Hematopoietic multipotent progenitor cell (in vitro differentiated cells): ENCODE measurements around the gene C7orf33. TPM values are rescaled to one million over a fixed set of nuclear protein-coding genes. Genes with fewer than 3 reads are reported as not detected.
"Not testable (repeated sequence)": the region's sequence is repeated elsewhere in the genome, so short reads cannot be mapped to it uniquely, and the experiment has no call there.

Experiments
- DNase-seq, 3 donors: peaks; one replicate each; pipeline ENCODE4 v3.0.0-alpha.2; 2011 to 2015; ENCODE audit warnings: low read depth in 2 of 3, low spot score in 2 of 3
- total RNA-seq: library from RNA; depleted of rRNA; stranded (reverse); fragments of >200 nt; gene quantifications from one replicate; pipeline ENCODE4 v1.2.3, GENCODE V29; 2012

C7orf33 gene, protein sequence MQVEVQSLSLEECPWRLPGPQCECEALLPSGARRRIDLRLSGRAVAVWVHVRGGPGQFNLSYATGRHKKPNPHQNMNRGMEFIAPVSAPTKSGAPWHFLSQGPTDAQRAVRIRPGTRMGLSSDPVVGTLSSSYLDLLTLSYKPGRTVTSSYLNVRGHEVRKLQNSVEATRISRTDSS
- not detected for total RNA-seq

DNA sequence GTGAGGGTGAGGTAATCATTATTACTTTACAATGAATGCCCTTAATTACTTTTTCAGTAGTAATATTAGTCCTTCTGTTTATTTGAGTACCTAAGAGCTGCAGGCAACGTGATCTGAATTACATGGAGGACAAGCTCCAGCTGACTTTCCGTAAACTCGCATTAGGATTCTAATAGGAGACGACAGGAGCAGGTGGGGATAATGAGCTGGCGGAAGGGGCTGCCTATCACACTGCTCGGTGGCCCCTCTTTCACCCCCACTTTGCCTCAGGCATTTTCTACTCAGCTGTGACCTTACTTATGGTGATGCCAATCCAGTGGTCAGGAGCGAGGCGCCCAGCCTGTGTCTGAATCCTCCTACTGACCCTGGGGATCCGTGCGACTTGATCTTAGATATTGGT, at the start of gene C7orf33:
Gene C7orf33 (plus strand): TSS at position 296 of the 400 bp plus-strand sequence. CDS start 160 bp downstream, outside the sequence.
- DNase-seq: no peak

DNA sequence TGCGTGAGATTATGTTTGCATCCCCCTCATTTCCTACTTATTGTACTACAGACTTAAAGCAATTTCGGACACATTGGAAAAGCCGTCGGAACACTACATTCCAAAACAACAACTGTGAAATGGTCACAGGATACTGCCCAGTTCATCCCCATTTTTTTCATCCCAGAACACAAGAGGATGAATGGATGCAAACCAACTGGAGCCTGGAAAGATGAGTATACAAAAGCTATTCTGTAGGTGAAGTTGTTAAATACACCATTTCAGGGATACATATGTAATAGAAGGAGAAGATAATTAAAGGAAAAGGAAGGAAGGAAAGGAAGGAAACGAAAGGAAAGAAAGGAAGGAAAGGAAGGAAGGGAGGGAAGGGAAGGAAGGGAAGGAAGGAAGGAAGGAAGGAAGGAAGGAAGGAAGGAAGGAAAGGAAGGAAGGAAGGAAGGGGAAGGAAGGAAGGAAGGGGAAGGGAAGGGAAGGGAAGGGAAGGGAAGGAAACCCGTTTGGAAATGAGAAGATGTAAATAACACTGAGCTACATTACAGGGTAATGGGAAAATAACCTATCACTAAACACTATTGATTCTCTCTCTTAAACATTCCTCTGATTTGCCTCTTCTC, 48.6 kb upstream of the C7orf33 start:
- DNase-seq: no peak

DNA sequence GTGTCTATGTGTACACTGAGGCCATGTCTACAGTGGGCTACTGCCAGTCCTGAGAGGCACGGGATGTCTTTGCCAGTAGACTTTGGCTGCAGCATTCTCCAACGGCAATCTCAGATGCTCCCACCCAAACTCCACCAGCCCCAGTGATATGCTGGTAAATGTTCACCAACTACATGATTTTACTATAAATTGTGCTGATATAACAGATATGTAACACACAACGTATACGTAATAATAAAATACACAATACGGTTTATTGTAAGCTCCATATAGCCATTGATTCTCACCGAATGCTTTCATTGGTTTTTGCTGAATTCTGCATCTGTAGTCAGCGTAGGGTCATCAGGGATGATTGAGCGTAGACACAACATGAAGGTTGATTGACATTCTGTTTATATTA, 47.3 kb upstream of the C7orf33 start:
- no peak for DNase-seq

DNA sequence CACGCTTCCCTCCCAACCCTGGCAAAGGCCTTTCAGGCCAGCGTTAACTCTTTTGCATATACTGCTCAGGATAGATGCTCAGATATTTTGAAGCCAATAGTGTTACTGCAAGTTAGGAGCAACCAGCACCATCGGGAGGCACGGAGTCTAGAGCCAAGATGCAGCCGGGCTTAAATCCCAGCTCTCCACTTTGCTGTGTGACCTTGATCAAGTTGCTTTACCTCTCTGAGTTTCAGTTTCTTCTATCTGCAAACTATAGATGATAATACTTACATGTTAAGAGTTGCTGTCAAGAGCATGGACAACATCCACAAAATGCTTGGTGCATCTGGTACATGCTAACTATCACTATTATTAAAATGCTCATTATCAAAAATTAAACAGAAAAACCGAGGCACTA, 45.4 kb upstream of the C7orf33 start:
- DNase-seq: no peak

DNA sequence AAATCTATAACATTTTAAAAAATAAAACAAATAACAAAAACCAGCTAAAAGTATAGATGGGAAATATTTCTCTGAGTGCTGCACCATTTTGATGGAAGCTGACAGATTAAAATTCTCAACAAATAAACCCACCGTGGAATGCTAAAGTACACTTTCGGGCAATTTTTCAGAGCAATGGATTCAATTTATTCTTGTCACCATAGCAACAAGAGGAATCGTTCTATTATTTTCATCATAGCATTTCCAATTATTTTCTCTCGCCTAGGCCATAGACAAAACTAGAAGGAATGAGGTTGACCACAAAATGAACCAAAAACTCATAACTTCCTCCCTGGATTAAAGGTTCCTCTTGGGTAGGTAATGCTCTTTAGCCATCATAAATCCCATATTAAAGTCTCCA, 44.6 kb upstream of the C7orf33 start:
- DNase-seq: no peak

DNA sequence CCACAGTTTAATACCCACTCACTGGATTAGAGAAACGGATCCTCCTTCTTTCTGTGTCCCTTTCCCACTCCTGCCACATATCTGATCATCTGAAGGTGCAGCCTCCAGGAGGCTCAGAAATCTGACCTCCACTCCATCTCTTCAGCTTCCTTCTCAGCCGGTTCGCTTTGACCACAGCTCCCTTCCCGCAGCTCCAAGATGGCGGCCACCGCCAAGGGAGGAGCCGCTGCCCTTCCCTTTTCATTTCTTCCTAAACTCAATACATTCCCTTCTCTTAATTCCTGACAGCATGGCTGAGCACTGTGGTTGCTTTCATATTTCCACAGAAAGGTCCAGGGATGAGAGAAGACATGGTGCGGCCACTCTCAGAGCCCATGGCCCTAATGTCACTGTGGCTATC, 43.7 kb upstream of the C7orf33 start:
- no peak for DNase-seq

DNA sequence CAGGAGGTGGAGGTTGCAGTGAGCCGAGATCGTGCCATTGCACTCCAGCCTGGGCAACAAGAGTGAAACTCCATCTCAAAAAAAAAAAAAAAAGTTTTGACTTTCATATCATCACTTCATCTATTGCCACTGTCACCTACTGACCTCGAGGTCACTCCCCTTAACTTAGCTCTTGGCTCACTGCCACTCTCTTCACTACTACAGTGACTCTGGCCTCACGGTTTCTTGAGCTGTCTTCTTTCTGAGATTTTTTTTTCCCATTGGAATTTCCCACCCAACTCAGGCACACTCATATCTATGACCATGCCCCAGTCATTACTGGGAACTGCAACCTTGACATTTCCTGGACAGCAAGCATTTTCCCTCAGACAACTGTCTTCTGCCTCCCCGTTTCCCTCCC, 42.6 kb upstream of the C7orf33 start:
- DNase-seq: no peak

DNA sequence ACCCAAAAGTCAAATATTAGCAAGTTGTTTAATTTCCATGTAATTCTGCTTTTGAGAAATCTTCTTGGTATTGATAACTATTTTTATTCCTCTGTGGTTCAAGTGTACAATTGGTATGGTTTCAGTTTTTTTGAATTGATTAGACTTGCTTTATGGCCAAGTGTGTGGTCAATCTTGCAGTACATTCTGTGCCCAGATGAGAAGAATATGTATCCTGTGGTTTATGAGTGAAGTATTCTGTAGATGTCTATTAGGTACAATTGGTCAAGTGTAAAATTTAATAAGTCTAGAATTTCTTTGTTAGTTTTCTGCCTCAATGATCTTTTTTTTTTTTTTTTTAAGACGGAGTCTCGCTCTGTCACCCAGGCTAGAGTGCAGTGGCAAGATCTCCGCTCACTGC, 36.6 kb upstream of the C7orf33 start:
- DNase-seq: no peak

DNA sequence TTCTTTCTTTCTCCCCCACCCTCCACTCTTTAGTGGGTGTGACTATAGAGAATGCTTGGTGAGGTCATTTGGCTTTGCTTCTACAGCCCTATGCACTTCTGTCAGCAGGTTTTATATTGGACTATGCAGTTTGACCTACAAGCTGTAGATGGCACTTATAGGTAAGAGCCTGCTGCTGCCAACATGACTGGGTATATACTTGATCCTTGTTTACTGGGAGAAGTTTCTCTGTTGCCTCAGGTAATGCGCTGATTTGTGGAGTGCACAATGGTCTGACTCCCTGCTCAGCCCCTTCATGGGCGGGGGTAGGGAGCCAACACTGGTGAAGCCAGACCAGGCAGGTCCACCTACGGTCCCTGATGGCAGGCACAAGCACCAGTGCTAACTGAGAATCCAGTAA, 33.7 kb upstream of the C7orf33 start:
- peak in 1 of 3 donors; percentile 10 for DNase-seq

DNA sequence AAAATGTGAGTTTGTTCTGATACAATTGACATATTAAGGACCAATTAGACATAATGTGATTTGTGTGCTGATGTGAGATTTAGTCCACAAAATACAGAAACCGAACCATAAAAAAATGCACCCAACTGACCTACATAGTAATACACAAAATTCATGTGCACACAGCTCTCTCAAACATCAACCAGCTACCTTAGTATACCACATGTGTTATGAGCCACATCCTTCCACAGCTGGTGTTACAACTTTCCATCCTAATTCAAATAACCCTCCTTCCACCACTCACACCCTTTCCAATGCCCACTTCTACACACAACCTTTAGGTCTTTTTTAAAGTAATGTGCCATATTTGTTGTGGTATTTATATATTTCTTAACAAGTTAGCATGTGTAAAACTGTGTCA, 31.7 kb upstream of the C7orf33 start:
- DNase-seq: no peak

DNA sequence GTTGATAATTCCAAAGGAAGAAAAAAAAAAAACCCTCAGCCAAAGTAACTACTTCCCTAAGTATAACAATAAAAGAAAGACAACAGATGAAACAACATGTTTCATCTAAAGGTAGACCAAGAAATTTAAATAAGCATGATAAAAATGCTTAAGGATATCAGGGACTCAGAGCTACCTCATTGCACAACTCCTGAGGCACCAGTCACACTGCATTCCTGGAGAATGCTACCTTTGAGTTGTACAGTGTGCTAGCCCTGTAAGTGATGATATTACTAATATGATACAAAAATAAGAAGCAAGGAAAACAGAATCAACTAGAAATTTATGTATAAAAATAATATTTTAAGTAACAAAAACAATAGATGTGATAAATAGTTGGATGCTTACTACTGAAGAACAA, 29.5 kb upstream of the C7orf33 start:
- no peak for DNase-seq

DNA sequence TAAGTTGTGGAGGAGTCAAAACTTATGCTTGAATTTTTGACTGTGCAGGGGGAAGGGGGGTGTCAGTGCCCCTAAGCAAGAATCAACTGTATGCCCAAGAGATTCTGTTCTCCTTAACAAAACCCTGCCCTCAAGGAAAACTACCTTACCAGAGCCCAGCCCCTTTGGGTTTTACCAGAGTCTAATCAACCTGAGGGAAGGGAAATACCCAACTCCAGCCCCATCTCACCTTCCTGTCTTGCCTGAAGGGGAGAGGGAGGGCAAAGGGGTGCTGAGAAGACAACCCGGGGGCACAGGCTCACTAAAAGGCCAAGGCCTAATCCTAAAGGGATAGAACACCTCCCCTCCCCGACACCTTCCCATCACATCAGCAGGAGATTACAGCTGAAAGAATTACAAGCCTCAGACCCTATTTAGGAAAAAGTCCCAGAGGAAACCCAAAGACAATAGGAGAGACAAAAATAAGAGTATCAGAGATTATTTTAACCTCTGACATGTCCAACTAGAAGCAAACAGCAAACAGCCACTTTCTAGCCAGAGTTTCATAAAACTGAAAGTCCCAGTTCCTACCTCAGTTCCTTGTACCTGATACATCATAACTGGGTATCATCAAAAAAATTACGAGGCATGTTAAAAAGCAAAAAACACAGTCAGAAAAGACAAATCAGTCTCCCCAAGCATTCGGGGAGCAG, 26.8 kb upstream of the C7orf33 start:
- no peak for DNase-seq

DNA sequence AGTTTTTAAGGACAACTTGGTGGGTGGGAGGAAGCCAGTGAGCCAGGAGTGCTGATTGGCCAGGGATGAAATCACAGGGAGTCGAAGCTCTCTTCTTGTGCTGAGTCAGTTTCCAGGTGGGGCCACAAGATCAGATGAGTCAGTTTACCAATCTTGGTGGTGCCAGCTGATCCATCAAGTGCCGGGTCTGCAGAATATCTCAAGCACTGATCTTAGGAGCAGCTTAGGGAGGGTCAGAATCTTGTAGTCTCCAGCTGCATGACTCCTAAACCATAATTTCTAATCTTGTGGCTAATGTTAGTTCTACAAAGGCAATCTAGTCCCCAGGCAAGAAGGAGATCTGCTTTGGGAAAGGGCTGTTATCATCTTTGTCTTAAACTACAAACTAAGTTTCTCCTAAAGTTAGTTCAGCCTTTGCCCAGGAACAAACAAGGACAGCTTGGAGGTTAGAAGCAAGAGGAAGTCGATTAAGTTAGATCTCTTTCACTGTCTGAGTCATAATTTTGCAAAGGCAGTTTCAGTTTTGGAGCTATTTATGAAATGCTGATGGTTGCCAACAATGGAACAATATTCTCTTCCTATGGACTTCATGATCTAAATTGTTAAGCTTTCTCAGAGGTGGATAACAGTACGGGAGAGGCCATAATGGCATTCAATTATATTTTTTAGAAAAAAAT, 26.2 kb upstream of the C7orf33 start:
- DNase-seq: peak in 2 of 3 donors; percentile 31 to 50

DNA sequence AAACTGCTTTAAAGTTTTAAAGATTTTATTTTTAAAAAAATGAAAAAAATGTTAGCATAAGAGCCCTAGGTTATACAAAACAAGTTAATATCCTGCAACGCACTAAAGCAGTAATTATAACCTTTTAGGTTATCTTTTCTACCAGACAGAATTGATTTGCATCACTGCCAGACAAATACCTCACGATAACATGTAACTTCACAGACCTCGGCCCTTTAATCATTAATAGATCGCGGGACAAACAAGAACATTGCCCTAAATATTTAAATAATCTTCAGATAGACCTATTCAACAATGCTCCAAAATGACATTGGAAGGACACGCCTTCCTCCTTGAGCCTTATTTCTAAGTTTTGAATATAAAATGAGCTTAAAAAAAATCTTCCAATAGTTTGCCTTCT, 23.8 kb upstream of the C7orf33 start:
- no peak for DNase-seq

DNA sequence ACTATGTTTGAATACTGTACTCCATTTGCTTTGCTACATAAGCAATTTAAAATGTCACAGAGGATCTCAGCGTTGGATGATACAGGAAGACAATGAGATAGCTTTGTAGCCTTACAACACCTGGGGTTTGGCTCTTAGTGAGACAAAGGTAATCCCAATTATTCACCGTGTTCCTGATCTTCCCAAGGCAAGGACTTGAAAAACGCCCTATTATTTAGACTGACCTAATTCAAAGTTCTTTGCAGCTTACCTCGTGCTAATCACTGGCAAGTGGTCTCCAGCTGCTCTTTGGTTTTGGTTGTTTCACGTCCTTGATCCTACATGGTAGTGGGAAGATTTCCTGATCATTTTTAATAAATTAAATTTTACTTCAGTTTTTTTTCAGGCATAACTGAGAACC, 23.0 kb upstream of the C7orf33 start:
- DNase-seq: no peak

DNA sequence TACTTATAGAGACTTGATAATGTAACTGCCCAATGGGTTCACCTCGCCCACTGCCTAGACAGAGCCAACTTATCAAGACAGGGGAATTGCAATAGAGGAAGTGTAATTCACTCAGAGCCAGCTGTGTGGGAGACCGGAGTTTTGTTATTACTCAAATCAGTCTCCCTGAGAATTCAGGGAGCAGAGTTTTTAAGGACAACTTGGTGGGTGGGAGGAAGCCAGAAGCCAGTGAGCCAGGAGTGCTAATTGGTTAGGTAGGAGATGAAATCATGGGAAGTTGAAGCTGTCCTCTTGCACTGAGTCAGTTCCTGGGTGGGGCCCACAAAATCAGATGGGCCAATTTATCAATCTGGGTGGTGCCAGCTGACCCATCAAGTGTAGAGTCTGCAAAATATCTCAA, 20.1 kb upstream of the C7orf33 start:
- no peak for DNase-seq

DNA sequence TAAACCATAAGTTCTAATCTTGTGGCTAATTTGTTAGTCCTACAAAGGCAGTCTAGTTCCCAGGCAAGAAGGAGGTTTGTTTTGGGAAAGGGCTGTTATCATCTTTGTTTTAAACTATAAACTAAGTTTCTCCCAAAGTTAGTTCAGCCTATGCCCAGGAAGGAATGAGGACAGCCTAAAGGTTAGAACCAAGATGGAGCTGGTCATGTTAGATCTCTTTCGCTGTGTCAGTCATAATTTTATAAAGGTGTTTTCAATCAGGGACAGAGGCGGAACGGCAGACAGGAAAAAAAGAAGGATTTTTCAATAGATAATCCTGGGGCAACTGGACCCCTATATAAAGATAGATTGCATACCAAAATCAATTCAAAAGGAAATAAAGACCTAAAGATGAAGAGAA, 19.6 kb upstream of the C7orf33 start:
- not testable (repeated sequence) for DNase-seq

DNA sequence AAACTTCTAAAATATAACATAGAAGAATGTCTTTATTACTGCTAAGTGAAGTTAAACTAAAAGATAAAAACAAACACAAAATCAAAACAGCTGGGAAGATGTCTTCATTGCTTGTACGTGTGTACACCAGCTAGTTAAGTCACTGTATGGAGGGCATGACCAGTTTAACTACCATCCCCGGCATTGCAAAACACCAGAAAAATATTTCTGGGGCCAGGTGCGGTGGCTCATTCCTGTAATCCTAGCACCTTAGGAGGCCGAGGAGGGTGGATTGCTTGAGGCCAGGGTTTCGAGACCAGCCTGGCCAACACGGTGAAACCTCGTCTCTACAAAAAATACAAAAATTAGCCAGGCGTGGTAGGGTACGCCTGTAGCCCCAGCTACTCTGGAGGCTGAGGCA, 19.2 kb upstream of the C7orf33 start:
- no peak for DNase-seq

DNA sequence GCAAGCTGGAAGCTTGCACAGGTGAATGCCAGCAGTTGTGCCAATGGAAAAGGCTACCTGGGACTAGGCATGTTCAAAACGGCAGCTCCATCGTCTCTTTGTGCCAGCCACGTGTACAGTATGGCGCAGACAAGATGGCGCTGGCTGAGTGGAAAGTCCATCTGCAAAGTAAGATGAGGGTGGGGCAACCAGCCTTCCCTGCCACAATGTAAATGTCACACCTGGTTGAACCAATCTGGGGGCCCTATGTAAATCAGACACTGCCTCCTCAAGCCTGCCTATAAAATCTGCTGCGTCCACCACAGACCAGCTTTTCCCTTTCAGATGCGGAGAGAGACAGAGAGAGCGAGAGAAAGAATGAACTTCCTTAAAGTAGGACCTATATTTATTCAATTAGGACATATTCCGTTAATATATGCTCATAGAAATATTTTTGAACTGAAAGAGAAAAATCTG, 18.5 kb upstream of the C7orf33 start:
- DNase-seq: no peak

DNA sequence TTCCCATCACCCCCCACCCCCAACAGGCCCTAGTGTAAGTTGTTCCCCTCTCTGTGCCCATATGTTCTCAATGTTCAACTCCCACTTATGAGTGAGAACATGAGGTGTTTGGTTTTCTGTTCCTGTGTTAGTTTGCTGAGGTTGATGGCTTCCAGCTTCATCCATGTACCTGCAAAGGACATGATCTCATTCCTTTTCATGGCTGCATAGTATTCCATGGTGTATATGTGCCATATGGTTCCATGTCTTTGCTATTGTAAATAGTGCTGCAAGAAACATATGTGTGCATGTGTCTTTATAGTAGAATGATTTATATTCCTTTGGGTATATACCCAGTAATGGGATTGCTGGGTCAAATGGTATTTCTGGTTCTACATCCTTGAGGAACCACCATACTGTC, 17.0 kb upstream of the C7orf33 start:
- not testable (repeated sequence) for DNase-seq

DNA sequence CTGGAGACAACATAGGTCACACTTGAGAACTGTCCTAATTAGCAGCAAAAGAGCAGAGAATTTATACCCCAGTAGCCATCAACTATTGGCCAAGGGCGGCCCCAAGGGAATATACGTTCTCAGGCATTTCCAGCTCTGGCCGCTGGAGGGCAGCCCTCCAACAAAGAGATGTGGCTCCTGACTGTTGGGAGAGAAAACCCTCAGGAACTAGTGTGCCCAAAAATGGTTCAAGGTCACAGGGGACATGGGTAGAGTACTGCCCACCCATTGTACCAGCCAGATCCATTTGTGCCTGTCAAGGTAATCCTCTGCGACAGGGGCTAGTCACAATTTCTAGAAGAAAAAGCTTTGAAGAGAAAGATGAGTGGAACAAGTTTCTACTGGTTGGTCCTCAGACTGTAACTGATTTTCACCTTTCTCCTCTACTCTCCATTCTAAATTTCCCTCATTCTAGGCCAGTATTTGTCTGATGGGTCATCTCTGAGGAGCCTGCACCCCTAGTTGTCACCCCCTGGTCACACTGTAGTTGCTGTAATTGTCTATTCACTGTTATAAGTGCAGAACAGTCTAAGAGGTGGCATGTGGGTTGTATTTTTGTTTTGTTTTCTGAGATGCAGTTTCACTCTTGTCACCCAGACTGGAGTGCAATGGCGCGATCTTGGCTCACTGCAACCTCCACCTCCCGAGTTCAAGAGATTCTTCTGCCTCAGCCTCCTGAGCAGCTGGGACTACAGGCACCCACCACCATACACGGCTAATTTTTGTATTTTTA, 14.7 kb upstream of the C7orf33 start:
- DNase-seq: peak; percentile 41 to 77 (median 59)
